ENCODE measurements around the gene SH3BP2. TPM values are rescaled to one million over a fixed set of nuclear protein-coding genes. Genes with fewer than 3 reads are reported as not detected.
"Not testable (repeated sequence)": the region's sequence is repeated elsewhere in the genome, so short reads cannot be mapped to it uniquely, and the experiment has no call there.

SH3BP2 gene
- total RNA-seq, 1 donor = 23.3 TPM

DNA sequence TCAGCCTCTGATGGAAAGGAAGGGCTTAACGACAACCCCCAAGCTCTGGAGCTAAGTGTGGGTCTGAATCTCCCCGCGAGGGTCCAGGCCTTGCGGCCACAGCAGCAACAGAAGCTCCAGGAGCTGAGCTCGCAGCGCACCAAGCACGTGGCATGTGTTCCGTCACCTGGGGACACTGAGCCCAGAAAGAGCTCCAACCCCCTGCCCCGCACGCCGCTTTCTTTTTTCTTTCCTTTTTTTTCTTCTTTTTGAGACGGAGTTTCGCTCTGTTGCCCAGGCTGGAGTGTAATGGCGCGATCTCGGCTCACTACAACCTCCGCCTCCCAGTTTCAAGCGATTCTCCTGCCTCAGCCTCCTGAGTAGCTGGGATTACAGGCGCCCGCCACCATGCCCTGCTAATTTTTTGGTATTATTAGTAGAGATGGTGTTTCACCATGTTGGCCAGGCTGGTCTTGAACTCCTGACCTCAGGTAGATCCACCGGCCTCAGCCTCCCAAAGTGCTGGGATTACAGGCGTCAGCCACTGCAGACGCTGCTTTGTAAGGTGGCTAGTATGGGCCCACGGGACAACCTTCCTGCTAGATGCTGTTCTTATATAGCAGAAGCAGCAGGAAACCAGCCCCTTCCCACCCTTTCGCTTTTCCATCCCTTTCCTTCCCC is 36.1 kb upstream of the SH3BP2 start:
- TF ChIP-seq, protein P1, sequence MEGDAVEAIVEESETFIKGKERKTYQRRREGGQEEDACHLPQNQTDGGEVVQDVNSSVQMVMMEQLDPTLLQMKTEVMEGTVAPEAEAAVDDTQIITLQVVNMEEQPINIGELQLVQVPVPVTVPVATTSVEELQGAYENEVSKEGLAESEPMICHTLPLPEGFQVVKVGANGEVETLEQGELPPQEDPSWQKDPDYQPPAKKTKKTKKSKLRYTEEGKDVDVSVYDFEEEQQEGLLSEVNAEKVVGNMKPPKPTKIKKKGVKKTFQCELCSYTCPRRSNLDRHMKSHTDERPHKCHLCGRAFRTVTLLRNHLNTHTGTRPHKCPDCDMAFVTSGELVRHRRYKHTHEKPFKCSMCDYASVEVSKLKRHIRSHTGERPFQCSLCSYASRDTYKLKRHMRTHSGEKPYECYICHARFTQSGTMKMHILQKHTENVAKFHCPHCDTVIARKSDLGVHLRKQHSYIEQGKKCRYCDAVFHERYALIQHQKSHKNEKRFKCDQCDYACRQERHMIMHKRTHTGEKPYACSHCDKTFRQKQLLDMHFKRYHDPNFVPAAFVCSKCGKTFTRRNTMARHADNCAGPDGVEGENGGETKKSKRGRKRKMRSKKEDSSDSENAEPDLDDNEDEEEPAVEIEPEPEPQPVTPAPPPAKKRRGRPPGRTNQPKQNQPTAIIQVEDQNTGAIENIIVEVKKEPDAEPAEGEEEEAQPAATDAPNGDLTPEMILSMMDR (IDR thresholded peaks at IDR 0.05; ENCODE audit: insufficient read depth, low read depth, low read length) = no peak
- DNase-seq (ENCODE audit: low read depth) = no peak
- peak overlapping the region; percentile 40 for H3K4me3 ChIP-seq (ENCODE audit: low read depth, low read length)

DNA sequence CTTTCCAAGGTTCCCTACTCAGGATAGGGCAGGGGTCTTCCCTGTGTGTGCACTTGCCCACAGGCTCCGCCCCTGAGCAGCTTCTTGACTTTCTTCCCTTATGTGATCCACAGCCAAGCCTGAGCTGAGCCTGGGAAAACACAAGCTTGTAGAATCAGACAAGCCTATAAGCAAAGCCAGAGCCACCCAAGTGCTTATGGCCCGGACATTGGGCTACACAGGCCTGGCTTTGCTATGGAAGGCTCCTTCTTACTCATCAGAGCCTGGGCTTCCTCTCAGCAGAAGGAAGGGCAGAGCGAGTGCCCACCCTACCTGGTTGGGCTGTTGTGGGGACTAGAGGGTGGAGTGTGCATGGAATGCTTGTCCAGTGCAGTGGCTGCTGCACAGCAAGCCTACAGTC is 35.5 kb upstream of the SH3BP2 start:
- TF ChIP-seq, protein P1 (IDR thresholded peaks at IDR 0.05; ENCODE audit: insufficient read depth, low read depth, low read length) = no peak
- no peak overlapping the region for H3K4me3 ChIP-seq (ENCODE audit: low read depth, low read length)
- no peak for DNase-seq (ENCODE audit: low read depth)

DNA sequence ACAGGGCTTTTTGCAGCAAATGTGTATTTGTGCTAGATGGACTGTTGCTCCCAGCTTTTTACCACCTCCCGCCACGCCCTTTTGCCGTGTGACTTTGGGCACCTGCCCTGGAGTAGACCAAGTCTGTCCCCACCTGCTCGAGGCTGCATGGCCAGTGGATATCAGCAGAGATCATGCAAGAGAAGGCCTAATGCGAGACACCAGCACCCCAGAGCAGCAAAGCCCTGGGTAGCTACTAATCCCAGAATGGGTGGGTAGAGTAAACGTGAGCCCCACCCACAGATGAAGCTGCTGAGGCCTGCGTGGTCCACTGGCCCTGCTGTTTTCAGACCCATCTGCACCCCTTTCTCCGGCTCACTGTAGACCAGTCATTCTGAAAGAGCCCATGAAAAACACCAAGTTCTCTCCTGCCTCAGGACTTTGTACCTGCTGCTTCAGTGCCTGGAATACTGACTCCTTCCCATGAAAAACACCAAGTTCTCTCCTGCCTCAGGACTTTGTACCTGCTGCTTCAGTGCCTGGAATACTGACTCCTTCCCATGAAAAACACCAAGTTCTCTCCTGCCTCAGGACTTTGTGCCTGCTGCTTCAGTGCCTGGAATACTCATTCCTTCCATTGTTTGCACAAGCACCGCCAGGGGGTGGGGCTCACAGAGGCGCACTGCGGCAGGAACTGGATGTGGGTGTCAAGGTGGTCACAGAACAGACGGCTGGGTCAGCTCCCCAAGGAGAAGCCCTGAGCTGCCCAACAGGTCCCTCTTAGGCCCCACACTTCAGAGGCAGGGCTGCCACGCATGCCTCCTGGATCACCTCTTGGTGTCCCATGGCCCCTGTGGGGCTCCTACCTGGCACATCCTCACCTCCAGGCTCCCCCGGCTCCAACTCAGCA is 31.6 kb upstream of the SH3BP2 start:
- TF ChIP-seq, protein P1 (IDR thresholded peaks at IDR 0.05; ENCODE audit: insufficient read depth, low read depth, low read length) = no peak
- no peak overlapping the region for H3K4me3 ChIP-seq (ENCODE audit: low read depth, low read length)
- DNase-seq (ENCODE audit: low read depth) = no peak

DNA sequence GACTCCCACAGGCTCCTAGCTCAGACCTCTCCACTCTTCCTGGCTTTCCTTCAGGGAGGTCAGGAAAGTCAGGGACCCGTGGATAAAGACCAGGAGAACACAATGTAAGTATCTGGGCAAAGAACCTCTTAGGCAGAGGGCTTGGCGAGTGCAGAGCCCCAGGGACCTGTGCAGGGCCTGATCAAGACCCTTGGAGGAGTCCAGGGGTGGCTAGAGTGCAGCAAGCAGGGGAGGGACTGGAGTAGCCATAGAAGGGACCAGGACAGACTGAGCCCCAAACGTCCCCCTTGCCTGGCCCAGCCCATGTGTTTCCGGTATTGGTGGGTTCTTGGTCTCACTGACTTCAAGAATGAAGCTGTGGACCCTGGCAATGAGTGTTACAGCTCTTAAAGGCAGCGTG is 30.8 kb upstream of the SH3BP2 start:
- DNase-seq (ENCODE audit: low read depth) = no peak
- TF ChIP-seq, protein P1 (IDR thresholded peaks at IDR 0.05; ENCODE audit: insufficient read depth, low read depth, low read length) = no peak

DNA sequence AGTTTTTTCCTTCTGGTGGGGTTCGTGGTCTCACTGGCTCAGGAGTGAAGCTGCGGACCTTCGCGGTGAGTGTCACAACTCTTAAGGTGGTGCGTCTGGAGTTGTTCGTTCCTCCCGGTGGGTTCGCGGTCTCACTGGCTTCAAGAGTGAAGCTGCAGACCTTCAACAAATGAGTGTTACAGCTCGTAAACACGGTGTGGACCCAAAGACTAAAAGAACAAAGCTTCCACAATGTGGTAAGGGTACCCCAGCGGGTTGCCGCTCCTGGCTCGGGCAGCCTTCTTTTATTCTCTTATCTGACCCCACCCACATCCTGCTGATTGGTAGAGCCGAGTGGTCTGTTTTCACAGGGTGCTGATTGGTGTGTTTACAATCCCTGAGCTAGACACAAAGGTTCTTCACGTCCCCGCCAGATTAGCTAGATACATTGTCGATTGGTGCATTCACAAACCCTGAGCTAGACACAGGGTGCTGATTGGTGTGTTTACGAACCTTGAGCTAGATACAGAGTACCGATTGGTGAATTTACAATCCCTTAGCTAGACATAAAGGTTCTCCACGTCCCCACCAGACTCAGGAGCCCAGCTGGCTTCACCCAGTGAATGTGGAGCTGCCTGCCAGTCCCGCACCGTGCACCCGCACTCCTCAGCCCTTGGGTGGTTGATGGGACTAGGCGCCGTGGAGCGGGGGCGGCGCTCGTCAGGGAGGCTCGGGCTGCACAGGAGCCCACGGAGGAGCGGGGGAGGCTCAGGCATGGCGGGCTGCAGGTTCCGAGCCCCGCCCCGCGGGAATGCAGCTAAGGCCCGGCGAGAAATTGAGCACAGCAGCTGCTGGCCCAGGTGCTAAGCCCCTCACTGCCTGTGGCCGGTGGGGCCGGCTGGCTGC is 30.2 kb upstream of the SH3BP2 start:
- H3K4me3 ChIP-seq (ENCODE audit: low read depth, low read length); DNase-seq (ENCODE audit: low read depth): not testable (repeated sequence)

More for the DNA sequence above, 30.8 kb upstream of the SH3BP2 start:
- no peak overlapping the region for H3K4me3 ChIP-seq (ENCODE audit: low read depth, low read length)

DNA sequence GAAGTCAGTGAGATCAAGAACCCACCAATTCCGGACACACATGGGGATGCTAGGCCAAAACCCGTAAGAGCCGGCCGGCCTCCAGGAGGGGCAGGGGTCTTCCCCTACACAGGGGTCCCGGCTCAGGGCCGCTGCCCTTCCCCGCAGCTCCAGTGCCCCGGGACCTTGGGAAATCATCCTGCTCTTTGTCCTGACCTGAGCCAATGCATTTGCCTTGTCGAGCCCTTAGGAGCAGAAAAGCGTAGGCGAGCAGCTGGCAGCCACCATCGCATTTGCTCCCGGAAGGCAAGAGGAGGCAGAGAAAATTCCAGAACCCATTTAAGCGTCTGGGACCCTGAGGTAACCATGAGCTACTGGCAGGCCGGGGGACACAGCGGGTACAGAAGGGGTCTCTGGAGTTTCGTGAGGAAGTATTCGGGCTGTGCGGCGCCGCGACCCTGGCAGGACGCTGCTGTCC is 29.3 kb upstream of the SH3BP2 start:
- no peak for DNase-seq (ENCODE audit: low read depth)
- H3K4me3 ChIP-seq (ENCODE audit: low read depth, low read length) = peak overlapping the region; percentile 61
- TF ChIP-seq, protein P1 (IDR thresholded peaks at IDR 0.05; ENCODE audit: insufficient read depth, low read depth, low read length) = no peak

All from fibroblast of villous mesenchyme (primary cell).